Neural cell (in vitro differentiated cells): ENCODE data around the gene PNPLA1. TPM values are rescaled to one million over a fixed set of nuclear protein-coding genes. Genes with fewer than 3 reads are reported as not detected.

ENCODE experiments used
- H2AFZ ChIP-seq: fragments of 200-600, 300-800 bp; sonication (generic), shearing (Covaris generic); 2 replicates; pipeline ENCODE4 v1.6.0; 2014; ENCODE audit warnings: low read depth, mild to moderate bottlenecking, antibody characterized with exemption, low read length, moderate library complexity
- H3F3A ChIP-seq: fragments of 200-600 bp; shearing (Covaris generic); 2 replicates; pipeline ENCODE4 v1.6.1; 2016; ENCODE audit warnings: mild to moderate bottlenecking, moderate library complexity, mixed read lengths, antibody characterized with exemption, low read length; ENCODE audit not compliant: insufficient read depth, poor library complexity, severe bottlenecking
- H3K27ac ChIP-seq: fragments of 200-600, 300-800 bp; sonication (generic), shearing (Covaris generic); 2 replicates; pipeline ENCODE4 v1.5.1; 2014; ENCODE audit warnings: mild to moderate bottlenecking, low read length, moderate library complexity
- H3K27me3 ChIP-seq: fragments of 300-800, 200-600 bp; sonication (generic), shearing (Covaris generic); 2 replicates; pipeline ENCODE4 v1.6.0; 2014; ENCODE audit warnings: mild to moderate bottlenecking, low read depth, low read length, moderate library complexity; ENCODE audit not compliant: insufficient read depth
- H3K36me3 ChIP-seq: fragments of 300-800, 200-600 bp; sonication (generic), shearing (Covaris generic); 2 replicates; pipeline ENCODE4 v1.5.1; 2014; ENCODE audit warnings: mild to moderate bottlenecking, antibody characterized with exemption, low read length, moderate library complexity; ENCODE audit not compliant: insufficient read depth
- H3K4me2 ChIP-seq: fragments of 300-800, 200-600 bp; sonication (generic), shearing (Covaris generic); 2 replicates; pipeline ENCODE4 v1.6.0; 2014; ENCODE audit warnings: mild to moderate bottlenecking, low read length
- H3K4me3 ChIP-seq: fragments of 300-800, 200-600 bp; sonication (generic), shearing (Covaris generic); 2 replicates; pipeline ENCODE4 v1.5.1; 2014; ENCODE audit warnings: mild to moderate bottlenecking, low read length, moderate library complexity
- H3K79me2 ChIP-seq: fragments of 200-600 bp; shearing (Covaris generic); replicated peaks from 2 replicates; pipeline ENCODE4 v1.6.0; 2014; ENCODE audit warnings: mild to moderate bottlenecking, low read length, moderate library complexity; ENCODE audit not compliant: insufficient read depth
- H3K9ac ChIP-seq: fragments of 300-800, 200-600 bp; sonication (generic), shearing (Covaris generic); 2 replicates; pipeline ENCODE4 v1.6.1; 2016; ENCODE audit warnings: mild to moderate bottlenecking, low read length, mixed read lengths
- H3K9me2 ChIP-seq: fragments of 200-600 bp; shearing (Covaris generic); 2 replicates; pipeline ENCODE4 v1.6.1; 2016; ENCODE audit warnings: mild to moderate bottlenecking, low read length, mixed read lengths; ENCODE audit not compliant: insufficient read depth
- H3K9me3 ChIP-seq: fragments of 200-600, 300-800 bp; sonication (generic), shearing (Covaris generic); 2 replicates; pipeline ENCODE4 v1.6.1; 2016; ENCODE audit warnings: mild to moderate bottlenecking, mixed run types, low read length, moderate library complexity, mixed read lengths
- H4K20me1 ChIP-seq: fragments of 200-600 bp; shearing (Covaris generic); 2 replicates; pipeline ENCODE4 v1.6.1; 2016; ENCODE audit warnings: mild to moderate bottlenecking, mixed run types; ENCODE audit not compliant: insufficient read depth
- CTCF ChIP-seq: fragments of 450-650 bp; IDR thresholded peaks from 2 replicates; pipeline ENCODE4 v1.5.1; 2014; ENCODE audit warnings: antibody characterized with exemption, mild to moderate bottlenecking, moderate library complexity; ENCODE audit not compliant: poor library complexity, severe bottlenecking
- EP300 ChIP-seq: fragments of 450-650 bp; conservative IDR thresholded peaks from 2 replicates; pipeline ENCODE4 v1.6.1; 2014; ENCODE audit warnings: antibody characterized with exemption, mild to moderate bottlenecking, moderate library complexity; ENCODE audit not compliant: poor library complexity, severe bottlenecking
- EZH2 ChIP-seq: fragments of 200-600, 300-800 bp; shearing (Covaris generic), sonication (generic); IDR thresholded peaks from 2 replicates; pipeline ENCODE4 v1.6.1; 2014; ENCODE audit warnings: antibody characterized with exemption, low read length, borderline replicate concordance, mild to moderate bottlenecking; ENCODE audit not compliant: insufficient read depth, poor library complexity, severe bottlenecking
- MXI1 ChIP-seq: fragments of 450-650 bp; conservative IDR thresholded peaks from 2 replicates; pipeline ENCODE4 v1.6.1; 2014; ENCODE audit warnings: antibody characterized with exemption, mild to moderate bottlenecking; ENCODE audit not compliant: poor library complexity, severe bottlenecking
- POLR2AphosphoS5 ChIP-seq: IDR thresholded peaks from 2 replicates; pipeline ENCODE4 v1.6.1; 2012
- RAD21 ChIP-seq: fragments of 450-650 bp; conservative IDR thresholded peaks from 2 replicates; pipeline ENCODE4 v1.6.1; 2014; ENCODE audit warnings: antibody characterized with exemption, mild to moderate bottlenecking, moderate library complexity
- REST ChIP-seq: IDR thresholded peaks from 2 replicates; pipeline ENCODE4 v1.6.1; 2012; ENCODE audit warnings: borderline replicate concordance
- SMC3 ChIP-seq: fragments of 450-650 bp; conservative IDR thresholded peaks from 2 replicates; pipeline ENCODE4 v1.6.1; 2014; ENCODE audit warnings: antibody characterized with exemption, mild to moderate bottlenecking, moderate library complexity; ENCODE audit not compliant: poor library complexity
- TAF1 ChIP-seq: IDR thresholded peaks from 2 replicates; pipeline ENCODE4 v1.6.1; 2012; ENCODE audit warnings: low read depth
- polyA plus RNA-seq: library from polyadenylated mRNA; depleted of rRNA; stranded (reverse); fragments of >200 nt; gene quantifications from 2 replicates; pipeline ENCODE4 v1.2.3, GENCODE V29; 2014

PNPLA1 gene
- polyA plus RNA-seq, 1 donor from 2014 or later = not detected

- no peak for TF ChIP-seq RAD21
- TF ChIP-seq MXI1 = no peak
- TF ChIP-seq EP300 = no peak
- no peak for TF ChIP-seq POLR2AphosphoS5
- no peaks in the 10 kb centered on the region for H3K27me3 ChIP-seq
- no peak overlapping the region for H3K27ac ChIP-seq
- H2AFZ ChIP-seq = no peak overlapping the region
- no peak overlapping the region for H3K4me3 ChIP-seq
- no peaks in the 10 kb centered on the region for H3K9me2 ChIP-seq
- H3K36me3 ChIP-seq = peaks cover 10% of the 10 kb centered on the region
- H3K4me2 ChIP-seq = no peak overlapping the region
- no peaks in the 10 kb centered on the region for H3F3A ChIP-seq
- H3K9me3 ChIP-seq = no peaks in the 10 kb centered on the region
- H3K79me2 ChIP-seq = no peaks in the 10 kb centered on the region
- H4K20me1 ChIP-seq = no peaks in the 10 kb centered on the region
- no peak overlapping the region for H3K9ac ChIP-seq
These were observed 43.3 kb upstream of the PNPLA1 start for GRCh38 chr6:36226438-36227047.

GRCh38 chr6:36227379-36228228, 42.3 kb upstream of the PNPLA1 start:
- no peak for TF ChIP-seq REST
- no peak for TF ChIP-seq POLR2AphosphoS5
- TF ChIP-seq EP300 = no peak
- no peak for TF ChIP-seq EZH2
- TF ChIP-seq SMC3 = no peak
- TF ChIP-seq CTCF = no peak
- no peak for TF ChIP-seq TAF1
- TF ChIP-seq MXI1 = no peak
- no peak for TF ChIP-seq RAD21
- Histone ChIP-seq H3K27me3 (no peaks in the 10 kb centered on the region), H3K9me2 (no peaks in the 10 kb centered on the region), H3K4me3 (no peak overlapping the region), H4K20me1 (no peaks in the 10 kb centered on the region), H2AFZ (no peak overlapping the region), H3K4me2 (no peak overlapping the region), H3K27ac (no peak overlapping the region), H3K36me3 (peaks cover 10% of the 10 kb centered on the region), H3F3A (no peaks in the 10 kb centered on the region), H3K9ac (no peak overlapping the region), H3K79me2 (no peaks in the 10 kb centered on the region), H3K9me3 (no peaks in the 10 kb centered on the region)
